GM19099 (cell line): Measurements from ENCODE around the gene C1RL.

Experiments used
- POLR2A ChIP-seq: IDR thresholded peaks from 3 replicates; pipeline ENCODE4 v1.6.1; 2011; ENCODE audit warnings: low read depth; ENCODE audit not compliant: insufficient read length; ENCODE audit errors: extremely low read depth

Gene C1RL

GRCh38 chr12:7091660-7092228 is 17.3 kb downstream of the C1RL start:
- no peak for TF ChIP-seq POLR2A

GRCh38 chr12:7091171-7091570 is 17.8 kb downstream of the C1RL start:
- TF ChIP-seq POLR2A = no peak

DNA sequence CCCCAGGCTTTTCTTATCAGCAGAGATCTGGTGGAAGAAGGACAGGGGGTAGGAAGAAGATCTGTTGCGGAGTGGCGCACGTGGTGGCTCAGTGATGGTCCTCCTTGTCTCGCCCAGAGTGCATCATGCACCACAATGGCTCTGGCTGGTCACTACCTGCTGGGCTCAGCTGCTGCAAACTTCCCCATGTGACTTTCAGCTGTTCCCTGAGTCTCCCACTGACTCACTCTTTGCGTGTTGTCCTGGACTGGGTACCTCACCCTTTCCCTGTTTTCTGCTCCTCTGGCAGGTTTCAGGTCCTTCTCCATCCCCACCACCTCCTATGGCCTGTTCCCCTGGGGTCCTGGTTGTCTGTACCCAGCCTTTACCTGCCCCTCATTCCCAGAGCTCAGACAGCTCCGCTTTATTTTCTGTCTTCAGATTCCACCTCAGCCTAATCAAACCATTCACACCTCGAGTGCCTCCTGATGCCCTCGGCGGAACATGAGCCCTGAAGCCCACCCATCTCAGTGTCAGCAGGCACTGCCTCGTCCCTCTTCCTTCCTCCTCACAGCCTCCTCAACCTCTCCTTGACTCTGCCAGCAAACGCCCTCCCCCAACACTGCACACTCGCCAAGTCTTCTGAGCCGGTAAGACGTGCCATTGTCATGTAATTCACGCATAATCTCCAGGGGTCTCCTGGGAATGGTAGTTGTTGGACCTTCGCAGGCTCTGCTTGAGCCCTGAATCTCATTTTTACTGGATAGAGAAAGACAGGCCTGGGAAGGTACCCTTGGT is 18.6 kb downstream of the C1RL start:
- no peak for TF ChIP-seq POLR2A

DNA sequence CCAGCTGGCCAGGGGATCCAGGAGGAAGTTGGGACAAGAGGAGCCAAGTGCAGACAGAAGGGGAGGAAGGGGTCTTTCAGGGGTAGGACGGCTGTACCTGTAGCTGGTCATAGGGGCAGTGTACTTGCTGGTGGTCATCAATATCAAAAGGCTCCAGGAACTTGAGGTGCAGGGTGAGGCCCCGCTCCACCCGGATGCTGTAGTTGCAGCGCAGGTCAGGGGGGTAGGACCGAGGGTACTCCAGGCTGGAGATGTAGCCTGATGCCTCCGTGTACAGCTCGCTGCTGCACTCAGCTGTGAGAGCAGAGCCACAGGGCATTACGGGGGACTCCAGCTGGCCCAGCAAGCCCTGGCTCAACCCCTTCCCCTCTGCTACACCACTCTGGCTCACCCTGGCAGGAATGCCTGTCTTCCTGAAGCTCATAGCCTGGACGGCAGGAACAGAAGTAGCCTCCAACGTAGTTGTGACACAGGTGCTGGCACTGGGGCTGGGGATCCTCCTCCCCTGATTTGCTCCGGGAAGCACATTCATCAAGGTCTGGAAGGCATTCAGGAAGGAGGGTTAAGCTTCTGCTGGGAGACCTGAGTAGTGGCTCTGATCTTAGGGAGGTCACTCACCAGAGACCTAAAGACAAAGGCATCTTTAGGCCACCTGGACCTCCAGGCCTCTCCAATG is 19.7 kb downstream of the C1RL start:
- no peak for TF ChIP-seq POLR2A

GRCh38 chr12:7083125-7083524 is 25.9 kb downstream of the C1RL start:
- TF ChIP-seq POLR2A = no peak

DNA sequence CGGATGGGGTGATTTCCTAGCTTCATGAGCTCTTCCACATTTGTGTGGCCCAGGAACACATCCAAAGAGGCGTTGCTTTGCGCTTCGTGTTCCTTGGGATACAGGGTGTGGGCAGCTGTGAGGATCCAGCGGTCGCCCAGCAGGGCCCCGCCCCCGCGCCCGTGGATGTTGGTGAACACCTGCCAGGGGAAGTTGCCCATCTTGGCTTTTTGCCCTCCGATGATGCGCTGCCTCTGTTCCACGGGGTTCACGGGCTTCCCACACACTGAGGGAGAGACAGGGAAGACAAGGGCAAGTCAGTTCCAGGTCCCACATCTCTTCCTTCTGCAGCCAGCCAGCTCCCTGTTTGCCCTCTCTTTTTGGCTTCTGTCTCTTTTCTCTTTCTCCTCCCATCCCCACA is 28.0 kb downstream of the C1RL start:
- TF ChIP-seq POLR2A = no peak

- no peak for TF ChIP-seq POLR2A
Observed at GRCh38 chr12:7079826-7080125, 29.2 kb downstream of the C1RL start.

DNA sequence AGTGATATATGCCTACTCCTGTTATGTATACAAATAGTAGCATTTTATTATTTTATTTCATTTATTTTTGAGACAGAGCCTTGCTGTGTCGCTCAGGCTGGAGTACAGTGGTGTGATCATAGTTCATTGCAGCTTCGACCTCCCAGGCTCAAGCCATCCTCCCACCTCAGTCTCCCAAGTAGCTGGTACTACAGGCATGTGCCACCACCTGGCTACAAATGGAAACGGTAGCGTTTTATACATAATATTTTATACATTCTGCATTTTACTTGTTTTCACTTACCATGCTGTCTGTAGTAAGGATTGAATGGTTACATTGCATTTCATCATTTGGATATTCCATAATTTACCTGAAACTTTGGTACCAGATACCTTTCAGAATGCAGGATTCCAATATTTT is 30.9 kb downstream of the C1RL start:
- no peak for TF ChIP-seq POLR2A

DNA sequence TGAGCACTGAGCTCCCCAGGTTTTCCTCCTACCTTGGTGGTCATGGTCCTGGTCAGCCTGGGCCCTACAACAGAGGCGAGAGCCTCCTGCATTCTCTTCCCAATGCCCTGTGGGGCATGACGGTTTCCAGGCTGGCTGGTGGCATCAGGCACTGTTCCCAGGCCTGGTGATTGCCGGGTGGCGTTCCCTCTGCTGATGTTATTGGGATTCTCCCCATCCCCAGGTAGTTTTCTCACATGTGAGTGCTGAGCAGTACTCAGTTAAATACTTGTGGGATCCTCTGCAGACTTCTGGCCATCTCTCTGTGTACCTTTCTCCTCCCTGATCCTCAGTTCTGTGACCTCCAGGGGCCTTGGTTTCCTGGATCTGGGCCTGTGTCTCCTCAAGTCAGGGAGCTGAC is 32.5 kb downstream of the C1RL start:
- TF ChIP-seq POLR2A = no peak

- TF ChIP-seq POLR2A = no peak
Observed at GRCh38 chr12:7075939-7076338, 33.1 kb downstream of the C1RL start.

- TF ChIP-seq POLR2A = no peak
Observed at GRCh38 chr12:7075518-7075917, 33.5 kb downstream of the C1RL start.

DNA sequence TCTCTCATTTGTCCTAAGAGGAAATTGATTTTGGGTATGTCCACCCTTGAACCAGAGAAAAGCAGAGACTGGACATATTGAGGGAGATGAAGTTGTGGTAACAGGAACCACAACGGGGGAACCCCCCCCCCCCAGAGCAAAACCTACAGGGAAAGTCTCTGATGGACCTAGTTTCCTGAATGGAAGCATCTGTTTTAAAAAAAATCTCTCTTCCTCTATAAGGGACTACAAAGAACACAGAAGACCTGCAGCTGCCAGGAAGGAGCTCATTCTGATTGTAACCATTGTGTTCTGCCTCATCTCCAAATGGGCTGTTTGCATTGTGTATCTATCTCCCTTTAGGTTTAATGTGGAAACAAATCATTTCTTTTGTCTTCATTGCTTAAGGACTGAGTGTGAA is 35.1 kb downstream of the C1RL start:
- TF ChIP-seq POLR2A = no peak

DNA sequence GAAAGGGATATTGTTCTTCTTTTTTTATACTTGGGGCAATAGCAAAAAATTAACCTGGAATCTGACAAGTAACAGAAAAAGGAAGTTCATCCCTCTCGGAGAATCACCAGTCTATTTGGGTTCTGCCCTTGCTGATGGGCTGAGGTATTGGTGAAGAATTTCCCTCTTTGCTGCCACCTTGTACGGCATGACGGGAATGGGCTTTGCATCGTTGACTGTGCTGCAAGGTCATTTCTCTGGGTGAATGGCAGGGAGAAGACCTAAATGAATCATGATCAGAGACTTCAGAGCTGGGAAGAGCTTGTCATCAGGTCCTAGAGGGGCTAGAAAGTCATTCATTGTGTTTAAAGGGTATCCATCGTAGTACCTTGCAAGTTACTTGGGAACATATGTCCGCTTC is 36.5 kb downstream of the C1RL start:
- no peak for TF ChIP-seq POLR2A

GRCh38 chr12:7072035-7072434 is 37.0 kb downstream of the C1RL start:
- no peak for TF ChIP-seq POLR2A

- no peak for TF ChIP-seq POLR2A
Observed at GRCh38 chr12:7069386-7069785, 39.6 kb downstream of the C1RL start.

DNA sequence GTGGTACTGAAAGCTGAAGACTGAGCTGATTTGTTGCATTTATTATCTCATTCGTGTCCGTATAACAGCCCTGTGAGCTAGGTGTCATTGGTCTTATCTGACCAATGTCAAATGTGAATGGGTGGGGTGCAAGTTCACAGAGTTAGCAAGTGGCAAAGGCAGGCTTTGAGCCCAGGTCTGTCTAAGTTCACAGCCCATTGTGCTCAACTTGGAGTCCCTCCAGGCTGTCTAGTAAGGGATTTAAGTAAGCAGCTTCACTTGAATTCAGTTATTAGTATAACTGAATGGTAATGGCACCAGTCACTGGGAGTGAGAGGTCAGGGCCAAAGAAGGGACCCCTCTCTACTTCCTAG is 40.0 kb downstream of the C1RL start:
- no peak for TF ChIP-seq POLR2A
